Chondrocyte (in vitro differentiated cells): ENCODE measurements around the gene IRF2BPL. TPM values are rescaled to one million over a fixed set of nuclear protein-coding genes. Genes with fewer than 3 reads are reported as not detected.

Source experiments
- DNase-seq: peaks from one replicate; pipeline ENCODE4 v3.0.0; 2021; ENCODE audit warnings: mixed read lengths, low spot score
- H3K27ac Mint-ChIP-seq: one replicate; pipeline ENCODE4 v1.8.0; 2021; ENCODE audit warnings: mild to moderate bottlenecking, moderate library complexity, mixed read lengths; ENCODE audit not compliant: unreplicated experiment
- H3K27me3 Mint-ChIP-seq: 2 replicates; pipeline ENCODE4 v1.8.0; 2021; ENCODE audit warnings: low read depth, mixed read lengths
- H3K36me3 Mint-ChIP-seq: 2 replicates; pipeline ENCODE4 v1.8.0; 2021; ENCODE audit warnings: low read depth, mixed read lengths
- H3K4me1 Mint-ChIP-seq: 2 replicates; pipeline ENCODE4 v1.8.0; 2021; ENCODE audit warnings: low read depth, mild to moderate bottlenecking, mixed read lengths
- H3K4me3 Mint-ChIP-seq: one replicate; pipeline ENCODE4 v1.8.0; 2021; ENCODE audit warnings: mild to moderate bottlenecking, moderate library complexity, mixed read lengths; ENCODE audit not compliant: unreplicated experiment
- H3K9me3 Mint-ChIP-seq: 2 replicates; pipeline ENCODE4 v1.8.0; 2021; ENCODE audit warnings: low read depth, mixed read lengths
- CTCF ChIP-seq: fragments of 200-600 bp; sonication (generic); IDR thresholded peaks from 2 replicates; pipeline ENCODE4 v1.5.0; 2021; ENCODE audit warnings: antibody characterized with exemption, mild to moderate bottlenecking, moderate library complexity
- total RNA-seq: library from RNA; stranded (reverse); gene quantifications from 3 replicates; pipeline ENCODE4 v1.2.1, GENCODE V29; 2021

The IRF2BPL gene
- total RNA-seq, 1 donor from 2014 or later, result 56.0 TPM

- H3K4me3 Mint-ChIP-seq, result no peak overlapping the region
- H3K27me3 Mint-ChIP-seq, result no peaks in the 10 kb centered on the region
These were observed 36.1 kb upstream of the IRF2BPL start for GRCh38 chr14:77064521-77065178.

GRCh38 chr14:77063571-77064171 is 35.2 kb upstream of the IRF2BPL start:
- H3K4me3 Mint-ChIP-seq, result no peak overlapping the region
- no peak for DNase-seq
- H3K4me1 Mint-ChIP-seq, result peaks cover 13% of the 10 kb centered on the region
- H3K27ac Mint-ChIP-seq, result no peak overlapping the region
- no peaks in the 10 kb centered on the region for H3K9me3 Mint-ChIP-seq
- no peaks in the 10 kb centered on the region for H3K27me3 Mint-ChIP-seq
- no peak for TF ChIP-seq CTCF
- H3K36me3 Mint-ChIP-seq, result no peaks in the 10 kb centered on the region

More at GRCh38 chr14:77064521-77065178, 36.1 kb upstream of the IRF2BPL start:
- TF ChIP-seq CTCF, result no peak
- Mint-ChIP-seq H3K36me3 (no peaks in the 10 kb centered on the region), H3K4me1 (peaks cover 5% of the 10 kb centered on the region), H3K27ac (no peak overlapping the region), H3K9me3 (no peaks in the 10 kb centered on the region)
- DNase-seq, result no peak

- no peak for TF ChIP-seq CTCF
- Mint-ChIP-seq H3K27me3 (no peaks in the 10 kb centered on the region), H3K36me3 (no peaks in the 10 kb centered on the region), H3K4me3 (no peak overlapping the region), H3K27ac (no peak overlapping the region), H3K9me3 (no peaks in the 10 kb centered on the region), H3K4me1 (peaks cover 10% of the 10 kb centered on the region)
- no peak for DNase-seq
These were observed 33.8 kb upstream of the IRF2BPL start for GRCh38 chr14:77062261-77062660.

GRCh38 chr14:77061630-77062257 is 33.2 kb upstream of the IRF2BPL start:
- H3K27me3 Mint-ChIP-seq, result no peaks in the 10 kb centered on the region
- no peaks in the 10 kb centered on the region for H3K9me3 Mint-ChIP-seq
- no peak overlapping the region for H3K27ac Mint-ChIP-seq
- no peak for DNase-seq
- TF ChIP-seq CTCF, result no peak
- no peaks in the 10 kb centered on the region for H3K36me3 Mint-ChIP-seq
- H3K4me3 Mint-ChIP-seq, result no peak overlapping the region
- peaks cover 10% of the 10 kb centered on the region for H3K4me1 Mint-ChIP-seq

- no peaks in the 10 kb centered on the region for H3K27me3 Mint-ChIP-seq
- peak; percentile 68 for TF ChIP-seq CTCF
- H3K27ac Mint-ChIP-seq, result peak overlapping the region; percentile 71
These were observed 30.9 kb upstream of the IRF2BPL start for GRCh38 chr14:77059276-77059915.

More at GRCh38 chr14:77059276-77059915, 30.9 kb upstream of the IRF2BPL start:
- Mint-ChIP-seq H3K9me3 (no peaks in the 10 kb centered on the region), H3K4me3 (no peak overlapping the region), H3K4me1 (peaks cover 10% of the 10 kb centered on the region), H3K36me3 (peaks cover 2% of the 10 kb centered on the region)
- no peak for DNase-seq
